Uterus (tissue), 2 donors: ENCODE data around the gene DGAT2.

ENCODE experiments used
- POLR2A ChIP-seq, 2 donors: fragments of 450-650 bp; IDR thresholded peaks; one replicate each; pipeline ENCODE4 v1.6.1; 2016; ENCODE audit warnings: antibody characterized with exemption in 2 of 2, mild to moderate bottlenecking in 1 of 2, moderate library complexity in 1 of 2
- TF ChIP-seq, protein P1 (sequence below), 4 experiments: fragments of 200-600 bp in 2 of 4; fragments of 450-650 bp in 2 of 4; sonication (generic) in 2 of 4; IDR thresholded peaks; one replicate each; pipeline ENCODE4 v1.5.1; 2016 to 2019; ENCODE audit warnings: antibody characterized with exemption in 4 of 4, mild to moderate bottlenecking in 2 of 4, moderate library complexity in 1 of 4

DNA sequence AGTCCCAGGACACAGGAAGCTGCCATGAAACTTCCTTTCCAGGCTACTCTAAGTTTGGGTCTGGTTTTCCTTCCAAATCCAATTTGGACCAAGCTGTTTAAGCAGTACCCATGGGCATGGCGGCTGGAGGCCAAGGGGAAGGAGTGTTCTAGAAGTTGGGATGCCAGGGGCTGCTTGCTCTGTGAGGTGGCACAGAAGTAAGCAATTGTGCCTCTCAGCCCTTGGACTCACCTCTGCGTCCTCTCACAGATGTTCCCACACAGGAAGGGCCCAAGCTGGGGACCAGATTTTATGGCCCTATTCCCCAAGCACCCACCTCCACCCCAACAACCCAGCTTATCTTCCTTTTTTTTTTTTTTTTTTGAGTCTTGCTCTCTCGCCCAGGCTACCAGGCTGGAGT is 3.5 kb upstream of the DGAT2 start:
- TF ChIP-seq POLR2A (IDR thresholded peaks at IDR 0.05), result no peak
- TF ChIP-seq, protein P1, sequence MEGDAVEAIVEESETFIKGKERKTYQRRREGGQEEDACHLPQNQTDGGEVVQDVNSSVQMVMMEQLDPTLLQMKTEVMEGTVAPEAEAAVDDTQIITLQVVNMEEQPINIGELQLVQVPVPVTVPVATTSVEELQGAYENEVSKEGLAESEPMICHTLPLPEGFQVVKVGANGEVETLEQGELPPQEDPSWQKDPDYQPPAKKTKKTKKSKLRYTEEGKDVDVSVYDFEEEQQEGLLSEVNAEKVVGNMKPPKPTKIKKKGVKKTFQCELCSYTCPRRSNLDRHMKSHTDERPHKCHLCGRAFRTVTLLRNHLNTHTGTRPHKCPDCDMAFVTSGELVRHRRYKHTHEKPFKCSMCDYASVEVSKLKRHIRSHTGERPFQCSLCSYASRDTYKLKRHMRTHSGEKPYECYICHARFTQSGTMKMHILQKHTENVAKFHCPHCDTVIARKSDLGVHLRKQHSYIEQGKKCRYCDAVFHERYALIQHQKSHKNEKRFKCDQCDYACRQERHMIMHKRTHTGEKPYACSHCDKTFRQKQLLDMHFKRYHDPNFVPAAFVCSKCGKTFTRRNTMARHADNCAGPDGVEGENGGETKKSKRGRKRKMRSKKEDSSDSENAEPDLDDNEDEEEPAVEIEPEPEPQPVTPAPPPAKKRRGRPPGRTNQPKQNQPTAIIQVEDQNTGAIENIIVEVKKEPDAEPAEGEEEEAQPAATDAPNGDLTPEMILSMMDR (IDR thresholded peaks at IDR 0.05), result no peak
